ENCODE data around the gene RASGRP4.

Gene RASGRP4

DNA sequence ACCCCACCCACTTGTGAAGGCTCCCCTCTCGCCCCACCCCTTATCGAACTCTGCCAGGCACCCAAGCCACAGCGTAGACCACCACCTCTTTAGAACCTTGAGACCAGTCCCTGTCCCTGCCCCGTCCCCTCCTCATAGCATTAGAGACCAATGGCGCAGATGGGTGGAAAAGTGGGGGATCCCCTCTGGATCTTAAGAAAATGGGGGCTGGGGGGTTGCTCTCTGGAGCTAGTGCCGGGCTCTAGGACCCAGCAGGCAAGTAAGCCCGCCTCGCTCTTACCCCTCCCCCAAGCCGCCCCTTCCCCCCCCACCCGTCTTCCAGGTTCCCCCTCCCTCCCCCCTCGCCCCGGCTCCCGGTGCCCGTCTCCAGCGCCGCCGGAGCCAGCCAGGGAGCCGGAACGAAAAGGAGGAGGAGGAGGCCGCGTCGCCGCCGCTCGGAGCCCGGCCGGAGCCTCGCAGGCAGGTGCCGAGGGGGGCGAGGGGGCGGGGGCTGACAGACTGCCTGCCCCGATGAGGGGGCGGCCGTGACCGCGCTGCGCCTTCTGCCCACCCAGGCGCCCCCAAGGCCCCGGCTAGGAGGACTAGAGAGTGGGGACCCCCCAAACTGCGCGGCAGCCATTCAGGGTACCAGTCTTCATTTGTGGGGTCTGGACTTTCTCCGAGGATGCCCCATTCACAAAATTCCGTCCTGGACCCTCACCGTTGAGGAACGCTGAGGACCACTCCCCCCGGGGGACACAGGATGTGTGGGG, 37.5 kb downstream of the RASGRP4 start, which contains the start of gene SPRED3:
Gene SPRED3, plus strand, starts transcription at position 349 of the 752 bp plus-strand sequence. CDS start 1,606 bp downstream, outside the sequence.
- DNase-seq = peak; percentile 65

GRCh38 chr19:38387550-38388348, 38.3 kb downstream of the RASGRP4 start, which contains the start of gene GGN:
TSS of gene GGN (minus strand) at chr19:38388034. CDS start at chr19:38387261, 773 bp downstream.
- peak; percentile 92 for DNase-seq

DNA sequence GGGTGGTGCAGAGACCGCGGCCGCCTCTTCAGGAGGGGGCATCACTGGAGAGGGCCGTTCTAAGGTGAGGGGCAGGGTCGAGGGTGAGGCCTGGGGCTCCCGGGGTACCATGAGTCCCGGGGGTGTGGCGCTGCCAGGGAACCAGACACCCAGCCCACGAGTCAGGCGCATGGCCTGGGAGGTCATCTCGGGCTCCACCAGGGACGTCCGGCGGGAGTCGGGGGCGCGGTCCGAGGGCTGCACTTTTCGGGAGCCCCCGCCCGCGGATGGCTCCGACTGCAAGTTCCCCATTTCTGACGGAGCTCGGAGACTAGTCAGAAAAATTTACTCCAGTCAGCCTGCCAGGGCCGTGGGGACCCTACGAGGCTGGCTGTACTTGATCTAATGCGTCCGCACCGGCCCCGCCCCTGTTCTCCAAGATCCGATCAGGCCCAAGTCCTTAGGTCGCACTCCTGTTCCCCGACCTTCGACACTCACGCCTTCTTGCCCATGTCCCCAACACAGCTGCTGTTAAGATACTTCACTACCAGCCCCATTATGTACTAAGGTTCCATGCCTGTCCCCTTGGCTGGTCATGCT, 39.0 kb downstream of the RASGRP4 start:
- DNase-seq = no peak

GRCh38 chr19:38386300-38386970, 39.6 kb downstream of the RASGRP4 start:
- no peak for DNase-seq

DNA sequence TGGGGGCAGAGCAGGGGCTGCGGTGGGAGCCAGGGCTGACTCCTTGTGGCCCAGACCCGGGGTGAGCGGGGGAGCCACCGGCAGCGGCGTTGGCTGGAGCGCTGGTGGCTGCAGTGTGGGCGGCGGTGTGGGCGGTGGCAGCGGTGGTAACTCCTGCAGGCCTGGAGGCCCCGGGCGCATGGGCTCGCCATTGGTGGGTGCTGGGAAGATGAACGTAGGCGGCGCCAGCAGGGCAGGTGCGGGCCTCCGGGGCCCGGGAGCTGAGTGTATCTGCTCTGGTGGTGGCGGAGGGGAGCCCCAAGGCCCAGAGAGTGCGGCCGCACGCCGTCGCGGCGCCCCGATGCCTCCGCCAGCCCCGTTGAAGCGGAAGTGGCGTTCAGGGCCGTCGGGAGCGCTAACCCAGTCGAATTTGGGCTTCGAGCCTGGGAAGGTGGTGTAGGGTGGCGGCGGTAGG, 40.2 kb downstream of the RASGRP4 start:
- DNase-seq = no peak

GRCh38 chr19:38385057-38385803, 40.8 kb downstream of the RASGRP4 start:
- no peak for DNase-seq

DNA sequence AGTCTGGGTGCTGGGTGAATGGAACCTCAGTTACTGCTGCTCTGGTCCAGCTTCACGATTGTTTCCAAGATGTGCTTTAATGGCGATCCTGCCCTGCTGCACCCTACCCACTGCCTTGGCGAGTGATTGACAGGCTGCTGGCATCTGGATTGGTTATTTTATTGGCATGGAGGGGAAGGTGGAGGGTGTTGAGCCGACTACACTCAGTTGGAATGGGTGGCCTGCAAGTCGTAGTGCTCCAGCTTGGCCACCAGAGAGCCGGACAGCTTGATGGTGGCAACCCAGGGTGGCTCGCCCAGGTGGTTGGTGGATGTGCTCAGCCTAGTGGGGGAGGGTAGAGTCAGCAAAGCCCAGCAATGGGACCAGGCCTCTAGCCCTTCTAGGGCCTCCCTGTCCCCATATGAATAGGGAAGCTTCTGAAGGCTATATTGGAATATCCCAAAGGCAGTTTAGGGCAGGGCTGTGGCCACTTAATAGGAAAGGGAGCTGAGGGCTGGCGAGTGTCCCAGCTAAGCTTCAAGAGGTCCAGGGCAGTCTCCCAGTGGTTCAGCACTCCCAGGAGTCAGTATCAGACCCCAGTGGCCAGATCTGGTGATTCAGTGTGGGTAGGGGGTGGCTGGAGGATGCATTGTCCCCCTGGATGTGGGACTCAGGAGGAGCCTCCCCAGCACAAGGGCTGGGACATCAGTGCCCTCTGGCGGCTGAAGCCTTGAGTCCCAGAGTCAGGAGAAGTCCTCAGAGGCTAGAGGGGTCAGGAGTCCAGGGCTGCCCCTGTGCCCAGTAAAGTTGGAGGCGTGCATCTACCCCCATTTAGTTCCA, 41.6 kb downstream of the RASGRP4 start:
- DNase-seq = peak; percentile 31

- no peak for DNase-seq
These were observed 42.3 kb downstream of the RASGRP4 start for GRCh38 chr19:38383743-38384142.

- DNase-seq = no peak
These were observed 42.8 kb downstream of the RASGRP4 start for GRCh38 chr19:38383184-38383583.

DNA sequence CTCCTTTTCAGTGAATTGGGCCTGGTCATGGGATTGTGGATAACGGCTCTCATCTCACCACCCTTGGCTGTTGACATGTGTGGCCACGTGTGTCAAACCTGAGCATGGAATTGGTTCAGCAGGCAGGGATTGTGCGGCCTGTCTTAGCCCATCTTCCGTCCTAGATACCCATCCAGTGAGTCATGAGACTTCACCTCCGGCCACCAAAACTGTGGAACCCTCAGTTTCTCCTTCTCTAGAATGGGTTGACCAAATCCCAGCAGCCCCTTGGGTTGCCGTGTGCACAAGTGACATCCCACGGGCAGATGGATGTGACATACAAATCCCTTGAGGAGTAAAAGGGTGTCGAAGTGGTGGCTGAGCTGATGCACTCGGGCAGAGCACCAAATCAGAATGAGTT, 44.9 kb downstream of the RASGRP4 start:
- DNase-seq = no peak

GRCh38 chr19:38378866-38379265, 47.2 kb downstream of the RASGRP4 start:
- no peak for DNase-seq

DNA sequence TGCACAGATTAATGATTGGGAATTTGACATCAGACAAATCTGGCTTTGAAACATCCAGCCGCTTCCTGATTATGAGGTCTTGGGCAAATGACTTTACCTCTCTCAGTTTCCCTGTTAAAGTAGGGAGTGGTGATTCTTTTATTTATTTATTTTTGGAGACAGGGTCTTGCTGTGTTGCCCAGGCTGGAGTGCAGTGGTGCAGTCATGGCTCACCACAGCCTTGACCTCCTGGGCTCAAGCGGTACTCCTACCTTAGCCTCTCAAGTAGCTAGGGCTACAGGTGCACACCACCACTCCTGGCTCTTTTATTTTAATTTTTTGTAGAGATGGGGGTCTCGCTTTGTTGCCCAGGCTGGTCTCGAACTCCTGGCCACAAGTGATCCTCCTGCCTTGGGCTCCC, 49.0 kb downstream of the RASGRP4 start:
- DNase-seq = no peak

GRCh38 chr19:38376576-38376975, 49.4 kb downstream of the RASGRP4 start:
- DNase-seq = no peak

GRCh38 chr19:38375748-38376147, 50.3 kb downstream of the RASGRP4 start:
- peak; percentile 40 for DNase-seq

DNA sequence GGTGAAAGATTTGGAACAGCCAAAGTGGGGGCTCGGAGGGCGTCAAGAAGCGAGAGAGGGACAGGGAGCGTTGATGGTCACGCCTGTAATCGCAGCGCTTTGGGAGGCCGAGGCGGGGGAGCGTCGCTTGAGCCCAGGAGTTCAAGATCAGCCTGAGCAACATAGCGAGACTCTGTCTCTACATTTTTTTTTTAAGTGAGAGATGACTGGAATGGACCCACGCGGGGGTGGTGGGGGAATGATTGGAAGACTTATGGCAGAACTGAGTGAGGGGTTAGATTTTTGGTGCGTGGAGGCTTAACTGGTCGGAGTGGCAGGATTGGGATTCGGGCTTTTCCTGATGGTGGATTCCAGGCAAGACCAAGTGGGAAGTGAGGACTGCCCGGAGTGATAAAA, 50.9 kb downstream of the RASGRP4 start:
- no peak for DNase-seq

DNA sequence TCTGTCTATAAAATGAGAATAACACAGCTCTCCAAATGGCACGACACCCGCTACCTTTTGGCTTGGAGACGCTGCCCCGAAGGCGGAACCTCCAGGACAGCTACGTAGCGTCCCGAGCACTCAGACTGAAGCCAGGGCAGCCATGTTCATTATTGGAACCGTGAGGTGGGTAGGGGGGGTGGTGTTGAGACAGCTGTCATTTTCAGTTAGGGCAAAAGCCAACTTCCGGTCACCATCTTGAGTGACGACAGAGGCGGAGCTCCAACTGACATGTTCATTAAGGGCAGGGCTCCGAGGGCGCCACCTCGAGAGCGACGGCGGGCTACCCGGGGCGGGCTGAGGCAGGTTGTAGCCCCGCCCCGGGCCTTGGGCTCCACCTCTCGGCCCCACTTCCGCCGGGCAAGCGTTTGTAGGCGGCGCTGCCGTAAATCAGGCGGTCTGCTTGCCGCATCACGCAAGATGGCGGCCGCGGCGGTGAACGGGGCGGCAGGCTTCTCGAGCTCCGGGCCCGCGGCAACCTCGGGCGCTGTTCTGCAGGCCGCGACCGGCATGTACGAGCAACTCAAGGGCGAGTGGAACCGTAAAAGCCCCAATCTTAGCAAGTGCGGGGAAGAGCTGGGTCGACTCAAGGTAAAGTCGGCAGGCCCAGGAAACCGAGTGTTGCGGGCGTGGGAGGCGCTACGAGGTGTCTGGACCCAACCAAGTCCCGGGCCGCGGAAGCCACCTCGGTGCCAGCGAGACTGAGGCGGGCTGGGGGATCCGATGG, 51.5 kb downstream of the RASGRP4 start, which contains the start of gene PSMD8:
Gene PSMD8, plus strand, starts transcription at position 240 of the 766 bp plus-strand sequence. Its CDS starts 31 bp downstream, at position 271.
- peak; percentile 99 for DNase-seq

- no peak for DNase-seq
These were observed 52.1 kb downstream of the RASGRP4 start for GRCh38 chr19:38373907-38374331.

GRCh38 chr19:38371081-38371480, 54.9 kb downstream of the RASGRP4 start:
- no peak for DNase-seq

- no peak for DNase-seq
These were observed 55.7 kb downstream of the RASGRP4 start for GRCh38 chr19:38370299-38370698.

GRCh38 chr19:38369584-38369983, 56.4 kb downstream of the RASGRP4 start:
- DNase-seq = no peak

Data from fibroblast of skin of scalp (primary cell).